SU-DHL-6 (cell line): ENCODE data around the gene POFUT1.

ENCODE experiments used
- EZH2phosphoT487 ChIP-seq: fragments of 200-600 bp; sonication (generic), shearing (Covaris generic); conservative IDR thresholded peaks from 2 replicates; pipeline ENCODE4 v1.6.1; 2018; ENCODE audit warnings: mild to moderate bottlenecking, antibody characterized with exemption, low read length, moderate library complexity, mixed read lengths
- TF ChIP-seq, protein P1 (sequence below): fragments of 200-600 bp; sonication (generic); IDR thresholded peaks from one replicate; pipeline ENCODE4 v1.5.1; 2017; ENCODE audit warnings: antibody characterized with exemption, mild to moderate bottlenecking, low read length, moderate library complexity; ENCODE audit not compliant: insufficient read depth, poor library complexity, severe bottlenecking

DNA sequence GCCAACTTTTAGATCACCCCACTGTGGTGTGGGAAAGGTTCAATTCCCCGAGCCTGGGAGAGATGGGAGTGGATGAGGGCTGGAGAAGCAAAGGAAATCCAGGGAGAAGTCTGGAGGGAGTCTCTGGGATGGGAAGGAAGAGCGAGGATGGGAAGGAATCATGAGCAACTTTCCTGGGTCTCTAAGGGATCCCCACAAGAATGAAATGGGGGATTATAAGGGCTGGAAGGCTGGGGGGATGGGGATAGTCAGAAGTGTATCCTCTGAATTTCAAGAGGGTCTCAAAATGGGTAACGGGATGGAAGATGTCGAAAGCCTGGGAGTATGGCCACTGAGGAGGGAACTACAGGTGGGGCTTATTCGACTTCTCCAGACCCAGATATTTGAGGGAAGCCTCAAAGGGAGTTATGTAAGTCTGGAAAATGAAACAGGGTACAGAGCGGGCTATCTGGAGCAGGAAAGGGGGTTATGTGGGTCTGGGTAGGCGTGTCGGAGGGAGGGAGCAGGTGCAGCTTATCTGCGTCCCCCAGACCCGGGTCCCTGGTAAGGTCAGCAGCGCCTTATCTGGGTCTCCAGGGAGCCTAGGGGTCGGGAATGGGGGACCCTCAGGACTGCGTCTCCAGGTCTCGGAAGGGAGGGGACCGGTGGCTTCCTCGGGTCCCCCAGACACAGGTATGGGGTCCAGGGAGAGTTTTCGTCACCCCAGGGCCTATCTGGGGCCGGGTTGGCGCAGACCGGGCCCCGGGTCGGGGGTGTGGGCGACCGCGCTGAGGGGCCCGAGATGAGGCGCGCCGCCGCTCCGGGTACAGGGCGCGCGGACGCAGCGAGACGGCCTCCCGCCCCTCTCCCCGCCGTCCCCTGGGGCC, 687 bp upstream of the POFUT1 start:
- TF ChIP-seq EZH2phosphoT487: no peak
- TF ChIP-seq, protein P1, sequence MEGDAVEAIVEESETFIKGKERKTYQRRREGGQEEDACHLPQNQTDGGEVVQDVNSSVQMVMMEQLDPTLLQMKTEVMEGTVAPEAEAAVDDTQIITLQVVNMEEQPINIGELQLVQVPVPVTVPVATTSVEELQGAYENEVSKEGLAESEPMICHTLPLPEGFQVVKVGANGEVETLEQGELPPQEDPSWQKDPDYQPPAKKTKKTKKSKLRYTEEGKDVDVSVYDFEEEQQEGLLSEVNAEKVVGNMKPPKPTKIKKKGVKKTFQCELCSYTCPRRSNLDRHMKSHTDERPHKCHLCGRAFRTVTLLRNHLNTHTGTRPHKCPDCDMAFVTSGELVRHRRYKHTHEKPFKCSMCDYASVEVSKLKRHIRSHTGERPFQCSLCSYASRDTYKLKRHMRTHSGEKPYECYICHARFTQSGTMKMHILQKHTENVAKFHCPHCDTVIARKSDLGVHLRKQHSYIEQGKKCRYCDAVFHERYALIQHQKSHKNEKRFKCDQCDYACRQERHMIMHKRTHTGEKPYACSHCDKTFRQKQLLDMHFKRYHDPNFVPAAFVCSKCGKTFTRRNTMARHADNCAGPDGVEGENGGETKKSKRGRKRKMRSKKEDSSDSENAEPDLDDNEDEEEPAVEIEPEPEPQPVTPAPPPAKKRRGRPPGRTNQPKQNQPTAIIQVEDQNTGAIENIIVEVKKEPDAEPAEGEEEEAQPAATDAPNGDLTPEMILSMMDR: no peak
